Measurements from ENCODE around the gene PDE4D.

GRCh38 chr5:59579101-59579823, 314.3 kb downstream of the PDE4D start:
- TF ChIP-seq EZH2phosphoT487 (IDR thresholded peaks at IDR 0.05; ENCODE audit: borderline replicate concordance, low read depth, low read length) (no peak), CTCF (conservative IDR thresholded peaks at IDR 0.05; ENCODE audit: low read length) (no peak)
